KMS-11 (cell line): Measurements from ENCODE around the gene WRNIP1.

Experiments
- H2AFZ ChIP-seq: fragments of 200-600 bp; sonication (generic); 2 replicates; pipeline ENCODE4 v1.6.1; 2016; ENCODE audit warnings: antibody characterized with exemption, mixed run types, low read depth
- H3K27ac ChIP-seq: fragments of 200-600 bp; sonication (generic); 2 replicates; pipeline ENCODE4 v1.6.1; 2016; ENCODE audit warnings: mild to moderate bottlenecking, mixed run types
- H3K27me3 ChIP-seq: fragments of 200-600 bp; sonication (generic); 2 replicates; pipeline ENCODE4 v1.6.1; 2017; ENCODE audit warnings: mild to moderate bottlenecking, low read depth, mixed run types, moderate library complexity; ENCODE audit not compliant: insufficient read depth
- H3K36me3 ChIP-seq: fragments of 200-600 bp; sonication (generic); 2 replicates; pipeline ENCODE4 v1.6.1; 2017; ENCODE audit warnings: mild to moderate bottlenecking, mixed run types; ENCODE audit not compliant: insufficient read depth
- H3K4me1 ChIP-seq: fragments of 200-600 bp; sonication (generic); 2 replicates; pipeline ENCODE4 v1.6.1; 2016; ENCODE audit warnings: mild to moderate bottlenecking, low read depth, mixed run types; ENCODE audit not compliant: poor library complexity, severe bottlenecking
- H3K4me2 ChIP-seq: fragments of 200-600 bp; sonication (generic); 2 replicates; pipeline ENCODE4 v1.7.0; 2016; ENCODE audit warnings: mild to moderate bottlenecking, mixed run types
- H3K4me3 ChIP-seq: fragments of 200-600 bp; sonication (generic); IDR thresholded peaks from 2 replicates; pipeline ENCODE4 v1.6.1; 2017; ENCODE audit warnings: low read depth, low read length, mixed read lengths; ENCODE audit not compliant: insufficient read depth
- H3K79me2 ChIP-seq: fragments of 200-600 bp; sonication (generic); 2 replicates; pipeline ENCODE4 v1.6.1; 2016; ENCODE audit warnings: low read depth, mixed run types; ENCODE audit not compliant: insufficient read depth
- H3K9ac ChIP-seq: fragments of 200-600 bp; sonication (generic); 2 replicates; pipeline ENCODE4 v1.6.1; 2016; ENCODE audit warnings: mild to moderate bottlenecking, mixed run types
- H4K20me1 ChIP-seq: fragments of 200-600 bp; sonication (generic); 2 replicates; pipeline ENCODE4 v1.6.1; 2016; ENCODE audit warnings: mild to moderate bottlenecking, mixed run types; ENCODE audit not compliant: insufficient read depth
- TF ChIP-seq, protein P1 (sequence below): fragments of 200-600 bp; sonication (generic); conservative IDR thresholded peaks from 2 replicates; pipeline ENCODE4 v1.6.1; 2017; ENCODE audit warnings: low read depth, mild to moderate bottlenecking, antibody characterized with exemption, low read length, moderate library complexity, mixed read lengths

Gene WRNIP1

DNA sequence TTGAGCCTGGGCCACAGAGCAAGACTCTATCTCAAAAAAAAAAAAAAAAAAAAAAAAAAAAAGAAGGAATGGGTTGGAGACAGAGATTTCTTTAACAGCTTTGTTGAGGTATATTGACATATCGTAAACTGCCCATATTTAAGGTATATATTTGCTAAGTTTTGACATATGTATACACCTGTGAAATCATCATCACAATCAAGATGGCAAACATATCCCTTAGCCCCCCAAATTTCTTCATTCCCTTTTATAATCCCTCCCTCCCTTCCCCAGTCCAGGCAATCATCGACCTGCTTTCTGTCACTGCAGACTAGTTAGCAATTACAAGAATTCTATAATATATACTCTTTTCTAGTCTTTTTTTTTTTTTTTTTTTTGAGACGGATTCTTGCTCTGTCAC, 47.5 kb downstream of the WRNIP1 start:
- H3K4me1 ChIP-seq: no peaks in the 10 kb centered on the region
- no peaks in the 10 kb centered on the region for H3K36me3 ChIP-seq
- TF ChIP-seq, protein P1, sequence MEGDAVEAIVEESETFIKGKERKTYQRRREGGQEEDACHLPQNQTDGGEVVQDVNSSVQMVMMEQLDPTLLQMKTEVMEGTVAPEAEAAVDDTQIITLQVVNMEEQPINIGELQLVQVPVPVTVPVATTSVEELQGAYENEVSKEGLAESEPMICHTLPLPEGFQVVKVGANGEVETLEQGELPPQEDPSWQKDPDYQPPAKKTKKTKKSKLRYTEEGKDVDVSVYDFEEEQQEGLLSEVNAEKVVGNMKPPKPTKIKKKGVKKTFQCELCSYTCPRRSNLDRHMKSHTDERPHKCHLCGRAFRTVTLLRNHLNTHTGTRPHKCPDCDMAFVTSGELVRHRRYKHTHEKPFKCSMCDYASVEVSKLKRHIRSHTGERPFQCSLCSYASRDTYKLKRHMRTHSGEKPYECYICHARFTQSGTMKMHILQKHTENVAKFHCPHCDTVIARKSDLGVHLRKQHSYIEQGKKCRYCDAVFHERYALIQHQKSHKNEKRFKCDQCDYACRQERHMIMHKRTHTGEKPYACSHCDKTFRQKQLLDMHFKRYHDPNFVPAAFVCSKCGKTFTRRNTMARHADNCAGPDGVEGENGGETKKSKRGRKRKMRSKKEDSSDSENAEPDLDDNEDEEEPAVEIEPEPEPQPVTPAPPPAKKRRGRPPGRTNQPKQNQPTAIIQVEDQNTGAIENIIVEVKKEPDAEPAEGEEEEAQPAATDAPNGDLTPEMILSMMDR: no peak
- no peaks in the 10 kb centered on the region for H3K79me2 ChIP-seq
- no peak overlapping the region for H3K9ac ChIP-seq
- no peak overlapping the region for H3K4me2 ChIP-seq
- no peak overlapping the region for H3K4me3 ChIP-seq
- no peak overlapping the region for H3K27ac ChIP-seq
- H4K20me1 ChIP-seq: no peaks in the 10 kb centered on the region
- H2AFZ ChIP-seq: no peak overlapping the region
- no peaks in the 10 kb centered on the region for H3K27me3 ChIP-seq

DNA sequence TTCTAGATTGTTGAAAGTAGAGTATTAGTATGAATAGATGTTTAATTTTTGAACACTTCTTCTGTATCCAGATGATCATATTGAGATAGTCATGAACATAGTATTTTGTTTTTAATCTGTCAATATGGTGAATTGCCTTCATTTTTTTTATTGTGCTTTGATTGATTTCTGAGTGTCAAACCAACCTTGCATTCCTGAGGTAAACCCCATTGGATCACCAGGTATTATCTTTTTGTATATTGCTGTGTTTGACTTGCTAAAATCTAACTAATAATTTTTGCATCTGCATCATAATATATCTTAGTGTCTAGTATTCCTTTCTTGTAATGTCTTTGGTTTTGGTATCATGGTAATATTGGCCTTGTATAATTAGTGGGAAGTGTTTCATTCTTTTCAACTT, 51.0 kb downstream of the WRNIP1 start:
- H3K36me3 ChIP-seq: no peaks in the 10 kb centered on the region
- no peak overlapping the region for H3K4me2 ChIP-seq
- TF ChIP-seq, protein P1: no peak
- no peaks in the 10 kb centered on the region for H3K79me2 ChIP-seq
- no peak overlapping the region for H3K9ac ChIP-seq
- no peaks in the 10 kb centered on the region for H4K20me1 ChIP-seq
- no peaks in the 10 kb centered on the region for H3K27me3 ChIP-seq
- H2AFZ ChIP-seq: no peak overlapping the region
- H3K4me1 ChIP-seq: no peaks in the 10 kb centered on the region
- no peak overlapping the region for H3K4me3 ChIP-seq
- no peak overlapping the region for H3K27ac ChIP-seq

DNA sequence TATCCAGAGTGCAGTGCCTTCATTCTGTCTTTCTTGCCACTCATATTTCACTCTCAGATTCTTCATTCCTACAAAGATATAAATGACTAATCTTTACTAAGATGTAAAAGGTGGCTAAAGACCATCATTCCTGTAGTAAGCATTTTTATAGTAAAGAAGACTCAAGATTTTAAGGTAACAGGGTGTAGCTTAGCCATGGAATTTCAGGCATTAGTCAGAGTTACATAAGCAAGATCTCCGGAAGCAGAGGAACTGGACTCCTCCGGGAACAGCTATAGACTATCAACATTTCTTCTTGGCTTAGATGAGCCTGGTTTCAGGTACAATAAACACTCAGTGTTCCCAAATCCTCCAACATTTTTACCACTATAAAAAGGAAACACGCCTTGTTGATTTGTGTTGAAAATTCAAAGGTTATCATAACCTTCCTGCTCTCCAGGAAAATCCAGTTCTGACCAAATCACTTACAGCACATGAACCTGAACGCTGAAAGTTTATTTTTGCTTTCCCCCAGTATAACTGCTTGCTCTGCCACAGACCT, 52.8 kb downstream of the WRNIP1 start:
- Histone ChIP-seq H3K27me3 (no peaks in the 10 kb centered on the region; the same call in 1 of the 2 replicates), H4K20me1 (no peaks in the 10 kb centered on the region), H3K4me2 (no peak overlapping the region), H3K4me1 (no peaks in the 10 kb centered on the region), H3K27ac (no peak overlapping the region), H2AFZ (no peak overlapping the region), H3K9ac (no peak overlapping the region), H3K79me2 (no peaks in the 10 kb centered on the region), H3K36me3 (no peaks in the 10 kb centered on the region), H3K4me3 (no peak overlapping the region)
- TF ChIP-seq, protein P1: no peak

DNA sequence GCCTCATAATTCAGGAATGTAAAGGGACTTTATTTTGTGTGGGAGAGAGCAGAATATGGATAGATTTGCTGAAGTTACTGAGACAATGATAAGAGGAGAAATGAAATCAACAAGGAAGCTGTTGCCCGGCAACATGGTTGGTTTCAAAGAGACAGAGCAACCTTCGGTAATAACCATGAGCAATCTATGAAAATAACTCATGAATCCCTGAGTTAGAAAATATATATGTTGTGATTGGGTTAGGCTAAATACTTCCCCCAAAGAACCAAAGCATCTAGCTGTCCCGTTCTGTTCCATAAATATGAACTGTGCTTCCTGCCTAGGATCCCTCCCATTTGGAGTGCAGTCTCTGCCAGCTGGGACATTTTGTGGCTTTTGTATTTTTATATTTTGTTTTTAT, 53.4 kb downstream of the WRNIP1 start:
- Histone ChIP-seq H3K4me2 (no peak overlapping the region), H3K27ac (no peak overlapping the region), H2AFZ (no peak overlapping the region), H3K4me1 (no peaks in the 10 kb centered on the region), H4K20me1 (no peaks in the 10 kb centered on the region), H3K9ac (no peak overlapping the region), H3K79me2 (no peaks in the 10 kb centered on the region), H3K4me3 (no peak overlapping the region), H3K36me3 (no peaks in the 10 kb centered on the region), H3K27me3 (no peaks in the 10 kb centered on the region; the same call in 1 of the 2 replicates)
- TF ChIP-seq, protein P1: no peak
